ENCODE measurements around the gene IPCEF1. TPM values are rescaled to one million over a fixed set of nuclear protein-coding genes. Genes with fewer than 3 reads are reported as not detected.

The IPCEF1 gene
- total RNA-seq, 2 experiments from 2014 or later: 10.5 to 14.2 TPM

DNA sequence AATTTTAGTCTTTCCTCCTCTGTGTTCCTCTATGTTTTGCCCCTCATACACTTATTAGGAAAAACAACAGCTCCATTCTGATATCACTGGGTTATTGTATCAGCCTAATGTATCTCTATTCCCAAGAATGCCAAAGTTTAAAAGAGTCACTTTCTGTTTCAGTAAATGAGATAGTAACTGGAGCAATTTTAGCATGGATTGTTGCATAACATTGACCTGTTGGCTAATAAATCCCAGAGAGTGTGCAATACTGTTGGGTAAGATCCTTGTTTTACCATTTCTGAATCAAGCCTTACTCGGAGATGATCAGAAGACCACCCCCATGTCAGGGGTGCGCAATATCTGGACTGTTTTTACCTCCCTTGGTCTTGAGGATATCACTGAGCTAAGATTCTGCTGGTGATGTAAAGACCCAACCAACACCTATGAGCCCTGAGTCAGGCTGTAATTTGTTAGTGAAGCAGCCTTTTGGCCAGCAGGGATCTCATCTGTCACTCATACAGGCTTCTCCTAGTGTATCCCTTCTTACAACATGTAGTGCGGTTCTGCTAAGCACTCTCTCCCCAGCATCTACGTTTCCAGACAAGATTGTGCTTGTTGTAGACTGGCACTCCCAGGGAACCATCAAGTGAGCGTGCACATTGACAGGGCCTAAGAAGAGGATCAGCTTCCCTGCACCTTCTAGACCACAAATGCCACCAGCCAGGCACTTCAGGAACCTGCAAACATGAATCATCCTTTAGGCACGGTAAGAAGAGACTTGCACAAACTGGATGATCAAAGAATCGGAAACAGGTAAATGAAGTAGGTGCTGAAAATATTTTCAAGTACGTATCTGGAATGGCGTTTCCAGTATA is 11.5 kb upstream of the IPCEF1 start:
- no peaks in the 10 kb centered on the region for H3K4me1 Mint-ChIP-seq (ENCODE audit: low read depth)
- intact Hi-C loops (cut with micrococcal nuclease): no loop called here
- ChIA-PET POLR2A (no interaction called here), CTCF (interaction anchor here (5.6 kb wide), 1 partner anchor 212 kb away, joined by 44 read pairs; no protein-coding TSS in a partner anchor)
- no peak overlapping the region for H3K4me3 Mint-ChIP-seq
- no peak for DNase-seq
- no peaks in the 10 kb centered on the region for H3K36me3 Mint-ChIP-seq
- no peak overlapping the region for H3K27ac Mint-ChIP-seq
- peaks cover 2% of the 10 kb centered on the region for H3K27me3 Mint-ChIP-seq
- no peaks in the 10 kb centered on the region for H3K9me3 Mint-ChIP-seq

DNA sequence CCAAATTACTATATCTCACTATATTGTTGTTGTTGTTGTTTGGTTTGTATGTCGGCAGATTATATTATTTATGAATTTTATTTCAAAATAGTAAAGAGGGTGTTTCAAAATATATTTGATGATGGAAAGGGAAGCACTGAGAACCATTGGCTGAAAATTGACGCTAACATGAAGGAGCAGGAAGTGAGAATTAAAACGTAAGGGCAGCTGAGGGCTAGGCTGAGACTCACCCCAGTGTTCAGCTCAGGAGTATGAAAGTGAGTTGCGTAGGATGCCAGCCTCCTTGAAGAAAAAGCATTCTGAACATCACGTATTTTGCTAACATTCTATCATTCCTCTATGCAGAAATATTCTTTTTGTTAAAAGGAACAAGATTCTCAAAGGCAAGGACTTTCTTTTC is 10.7 kb upstream of the IPCEF1 start:
- peaks cover 3% of the 10 kb centered on the region for H3K27me3 Mint-ChIP-seq
- H3K9me3 Mint-ChIP-seq: no peaks in the 10 kb centered on the region
- intact Hi-C loops (cut with micrococcal nuclease): no loop called here
- ChIA-PET CTCF (interaction anchor here (5.6 kb wide), 1 partner anchor 211 kb away, joined by 44 read pairs; no protein-coding TSS in a partner anchor), POLR2A (no interaction called here)
- H3K27ac Mint-ChIP-seq: no peak overlapping the region
- H3K4me3 Mint-ChIP-seq: no peak overlapping the region
- DNase-seq: no peak
- H3K36me3 Mint-ChIP-seq: no peaks in the 10 kb centered on the region
- no peaks in the 10 kb centered on the region for H3K4me1 Mint-ChIP-seq (ENCODE audit: low read depth)

DNA sequence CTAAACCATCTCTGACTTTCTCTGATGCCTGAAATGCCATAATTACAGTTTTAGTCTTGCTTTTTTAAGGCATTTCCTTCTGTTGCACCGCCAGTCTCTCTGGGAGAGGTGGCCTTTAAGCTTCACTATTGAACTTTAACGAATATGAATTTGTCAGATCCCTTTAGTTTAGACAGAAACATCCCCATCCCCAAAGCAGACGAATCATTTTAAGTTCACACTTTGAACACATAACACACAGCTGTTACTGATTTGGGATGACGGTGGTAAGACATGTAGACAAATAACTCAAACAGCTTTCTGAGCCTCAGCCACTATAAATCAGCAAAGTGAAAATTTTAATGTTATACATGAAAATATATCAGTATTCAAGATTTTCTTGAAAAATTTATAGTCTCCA is 7.2 kb upstream of the IPCEF1 start:
- no peak overlapping the region for H3K27ac Mint-ChIP-seq
- CTCF ChIA-PET: interaction anchor here (1.5 kb wide), 1 partner anchor 209 kb away, joined by 5 read pairs; no protein-coding TSS in a partner anchor

DNA sequence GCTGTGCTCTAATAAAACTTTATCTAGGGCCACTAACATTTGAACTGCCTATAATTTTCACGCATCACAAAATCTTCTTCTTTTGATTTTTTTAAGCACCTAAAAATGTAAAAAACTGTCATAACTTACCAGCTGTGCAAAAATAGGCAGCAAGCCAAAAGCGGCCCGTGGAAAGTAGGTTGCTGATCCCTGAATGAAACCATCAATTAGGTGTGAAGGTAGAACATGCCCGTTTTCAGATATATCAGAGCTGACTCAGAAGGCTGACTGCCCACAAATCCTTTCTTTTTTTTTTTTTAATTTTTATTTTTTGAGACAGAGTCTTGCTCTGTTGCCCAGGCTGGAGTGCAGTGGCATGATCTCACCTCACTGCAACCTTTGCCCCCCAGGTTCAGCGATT is 4.9 kb upstream of the IPCEF1 start:
- CTCF ChIA-PET: interaction anchor here (1.1 to 1.6 kb wide), 2 partner anchors 10 to 206 kb away, joined by 3 to 4 read pairs; no protein-coding TSS in a partner anchor
- no peaks in the 10 kb centered on the region for H3K9me3 Mint-ChIP-seq
- DNase-seq: no peak
- H3K4me3 Mint-ChIP-seq: no peak overlapping the region
- intact Hi-C loops (cut with micrococcal nuclease): no loop called here
- H3K4me1 Mint-ChIP-seq (ENCODE audit: low read depth): peaks cover 5% of the 10 kb centered on the region
- peaks cover 19% of the 10 kb centered on the region for H3K27me3 Mint-ChIP-seq
- H3K36me3 Mint-ChIP-seq: no peaks in the 10 kb centered on the region
- H3K27ac Mint-ChIP-seq: no peak overlapping the region
- POLR2A ChIA-PET: no interaction called here

More for the DNA sequence above, 7.2 kb upstream of the IPCEF1 start:
- Mint-ChIP-seq H3K36me3 (no peaks in the 10 kb centered on the region), H3K4me3 (no peak overlapping the region), H3K9me3 (no peaks in the 10 kb centered on the region), H3K4me1 (ENCODE audit: low read depth) (peaks cover 5% of the 10 kb centered on the region), H3K27me3 (peaks cover 8% of the 10 kb centered on the region)
- intact Hi-C loops (cut with micrococcal nuclease): no loop called here
- POLR2A ChIA-PET: interaction anchor here (0.6 kb wide), 1 partner anchor 308 kb away, joined by 3 read pairs; no protein-coding TSS in a partner anchor
- no peak for DNase-seq

DNA sequence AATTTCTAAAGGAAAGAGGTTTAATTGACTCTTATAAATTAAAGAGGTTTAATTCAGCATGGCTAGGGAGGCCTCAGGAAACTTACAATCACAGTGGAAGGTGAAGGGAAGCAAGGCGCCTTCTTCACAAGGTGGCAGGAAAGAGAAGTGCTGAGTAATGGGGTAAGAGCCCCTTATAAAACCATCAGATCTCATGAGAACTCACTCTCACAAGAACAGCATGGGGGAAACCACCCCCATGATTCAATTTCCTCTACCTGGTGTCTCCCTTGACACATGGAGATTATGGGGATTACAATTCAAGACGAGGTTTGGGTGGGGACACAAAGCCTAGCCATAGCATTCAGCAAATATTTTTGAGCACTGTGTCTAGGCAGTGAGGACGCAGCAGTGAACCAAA is 3.9 kb upstream of the IPCEF1 start:
- Mint-ChIP-seq H3K27me3 (peaks cover 23% of the 10 kb centered on the region), H3K9me3 (no peaks in the 10 kb centered on the region), H3K4me3 (no peak overlapping the region), H3K36me3 (no peaks in the 10 kb centered on the region), H3K4me1 (ENCODE audit: low read depth) (peaks cover 5% of the 10 kb centered on the region), H3K27ac (no peak overlapping the region)
- ChIA-PET CTCF (interaction anchor here (1.1 kb wide), 1 partner anchor 205 kb away, joined by 3 read pairs; no protein-coding TSS in a partner anchor), POLR2A (no interaction called here)
- intact Hi-C loops (cut with micrococcal nuclease): no loop called here
- DNase-seq: no peak

DNA sequence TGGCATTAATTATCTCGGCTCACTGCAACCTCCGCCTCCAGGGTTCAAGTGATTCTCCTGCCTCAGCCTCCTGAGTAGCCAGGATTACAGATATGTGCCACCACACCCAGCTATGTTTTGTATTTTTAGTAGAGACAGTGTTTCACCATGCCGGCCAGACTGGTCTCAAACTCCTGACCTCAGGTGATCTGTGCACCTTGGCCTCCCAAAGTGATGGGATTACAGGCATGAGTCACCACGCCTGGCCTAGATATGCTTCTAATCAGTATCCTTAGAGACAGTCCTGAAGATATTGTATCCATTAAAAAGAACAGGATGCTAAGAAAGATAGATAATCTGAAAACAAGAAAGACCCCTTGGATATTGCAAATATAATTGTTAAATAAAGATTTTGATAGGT is 3.1 kb upstream of the IPCEF1 start:
- DNase-seq: no peak
- POLR2A ChIA-PET: no interaction called here
- H3K36me3 Mint-ChIP-seq: no peaks in the 10 kb centered on the region
- intact Hi-C loops (cut with micrococcal nuclease): loop anchor here (5.0 kb wide), 1 partner anchor 82 kb away; no protein-coding TSS in a partner anchor
- H3K27me3 Mint-ChIP-seq: peaks cover 24% of the 10 kb centered on the region
- peaks cover 12% of the 10 kb centered on the region for H3K4me1 Mint-ChIP-seq (ENCODE audit: low read depth)
- no peaks in the 10 kb centered on the region for H3K9me3 Mint-ChIP-seq
- CTCF ChIA-PET: no interaction called here
- no peak overlapping the region for H3K4me3 Mint-ChIP-seq
- no peak overlapping the region for H3K27ac Mint-ChIP-seq

DNA sequence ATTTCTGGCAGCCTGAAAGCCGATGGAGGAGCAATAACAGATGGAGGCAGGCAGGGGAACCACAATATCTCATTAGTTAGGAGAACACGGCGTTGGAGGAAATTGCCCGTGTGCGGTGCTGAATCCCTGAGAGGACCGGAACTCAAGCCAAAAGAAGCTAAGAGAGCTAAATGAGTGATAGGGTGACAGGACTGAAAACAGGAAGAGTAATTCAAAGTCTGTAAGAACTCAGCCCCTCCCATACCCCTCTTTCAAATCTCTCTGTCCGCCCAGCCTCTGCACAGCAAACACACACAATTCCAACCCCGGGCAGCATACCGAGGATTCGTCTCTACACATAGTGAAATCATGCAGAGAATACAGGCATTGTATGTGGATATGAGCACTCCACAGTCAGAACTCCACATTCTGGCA is 2.6 kb upstream of the IPCEF1 start:
- POLR2A ChIA-PET: no interaction called here
- H3K4me1 Mint-ChIP-seq (ENCODE audit: low read depth): peaks cover 17% of the 10 kb centered on the region
- DNase-seq: no peak
- intact Hi-C loops (cut with micrococcal nuclease): loop anchor here (5.0 kb wide), 1 partner anchor 82 kb away; no protein-coding TSS in a partner anchor
- H3K36me3 Mint-ChIP-seq: no peaks in the 10 kb centered on the region
- H3K9me3 Mint-ChIP-seq: no peaks in the 10 kb centered on the region
- H3K27ac Mint-ChIP-seq: no peak overlapping the region
- CTCF ChIA-PET: no interaction called here
- no peak overlapping the region for H3K4me3 Mint-ChIP-seq
- H3K27me3 Mint-ChIP-seq: peaks cover 28% of the 10 kb centered on the region

DNA sequence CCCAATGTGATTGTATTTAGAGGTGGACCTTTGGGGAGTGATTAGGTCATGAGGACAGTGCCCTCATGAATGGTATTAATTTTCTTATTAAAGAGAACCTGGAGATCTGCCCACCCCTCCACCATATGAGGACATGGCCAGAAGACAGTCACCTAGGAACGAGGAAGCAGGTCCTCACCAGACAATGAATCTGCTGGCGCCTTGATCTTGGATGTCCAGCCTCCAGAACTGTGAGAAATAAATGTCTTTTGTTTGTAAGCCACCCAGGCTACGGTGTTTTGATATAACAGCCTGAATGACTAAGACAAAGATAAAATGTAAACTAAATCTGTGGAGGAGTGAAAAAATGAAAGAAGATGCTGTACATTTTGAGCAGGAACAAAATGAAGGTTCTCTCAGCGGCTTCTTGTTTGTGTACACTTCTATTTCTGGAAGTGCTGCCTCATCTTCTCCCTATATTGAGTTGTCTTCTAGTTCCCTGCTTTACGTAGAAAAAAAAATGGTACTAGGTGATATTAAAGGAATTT is 1.5 kb upstream of the IPCEF1 start:
- Mint-ChIP-seq H3K9me3 (no peaks in the 10 kb centered on the region), H3K27ac (no peak overlapping the region), H3K27me3 (peaks cover 31% of the 10 kb centered on the region), H3K4me1 (ENCODE audit: low read depth) (peaks cover 22% of the 10 kb centered on the region), H3K36me3 (no peaks in the 10 kb centered on the region), H3K4me3 (no peak overlapping the region)
- intact Hi-C loops (cut with micrococcal nuclease): loop anchor here (5.0 kb wide), 1 partner anchor 81 kb away; no protein-coding TSS in a partner anchor
- POLR2A ChIA-PET: no interaction called here
- CTCF ChIA-PET: no interaction called here
- DNase-seq: no peak

DNA sequence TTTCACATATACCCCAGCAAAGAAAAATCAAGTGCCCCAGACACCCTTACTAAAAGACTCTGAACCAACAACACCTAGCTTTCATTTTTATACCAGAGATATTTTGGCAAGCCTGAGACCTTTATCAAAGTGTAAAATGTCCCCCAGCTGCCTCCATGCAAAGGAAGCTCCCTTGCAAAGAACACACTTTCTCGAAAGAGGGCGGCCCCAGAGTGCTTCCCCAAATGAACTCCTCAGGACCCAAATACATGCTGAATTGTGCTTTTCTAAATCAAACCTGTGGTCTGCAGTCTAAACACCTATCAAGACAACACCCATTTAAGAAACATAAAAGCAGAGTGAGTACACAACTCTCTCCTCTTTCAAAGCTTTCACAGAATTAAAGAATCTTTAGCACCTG is 490 bp downstream of the IPCEF1 start:
- Mint-ChIP-seq H3K27me3 (peaks cover 36% of the 10 kb centered on the region), H3K27ac (no peak overlapping the region), H3K9me3 (no peaks in the 10 kb centered on the region), H3K4me3 (no peak overlapping the region), H3K4me1 (ENCODE audit: low read depth) (peaks cover 30% of the 10 kb centered on the region), H3K36me3 (no peaks in the 10 kb centered on the region)
- ChIA-PET POLR2A (no interaction called here), CTCF (interaction anchor here (1.0 to 1.8 kb wide), 2 partner anchors 79 to 202 kb away, joined by 3 to 6 read pairs; no protein-coding TSS in a partner anchor)
- DNase-seq: no peak
- intact Hi-C loops (cut with micrococcal nuclease): loop anchor here (5.0 kb wide), 1 partner anchor 79 kb away; no protein-coding TSS in a partner anchor

DNA sequence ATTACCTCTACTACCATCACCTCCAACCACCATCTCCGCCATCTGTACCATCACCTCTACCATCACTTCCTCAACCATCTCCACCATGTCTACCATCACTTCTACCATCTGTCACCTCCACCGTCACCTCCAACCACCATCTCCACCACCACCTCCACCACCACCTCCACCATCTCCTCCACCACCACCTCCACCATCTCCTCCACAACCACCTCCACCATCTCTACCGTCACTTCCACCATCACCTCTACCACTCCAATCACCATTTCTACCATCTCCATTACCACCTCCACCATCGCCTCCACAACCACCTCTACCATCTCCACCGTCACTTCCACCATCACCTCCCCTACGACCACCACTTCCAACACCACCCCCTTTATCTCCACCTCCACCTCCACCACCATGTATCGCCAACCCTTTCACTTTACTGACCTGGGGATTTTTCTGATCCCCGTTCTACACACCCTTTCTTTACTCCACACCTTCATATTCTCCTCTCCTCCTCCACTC is 2.3 kb downstream of the IPCEF1 start:
- Mint-ChIP-seq H3K9me3 (no peaks in the 10 kb centered on the region), H3K27me3 (peaks cover 39% of the 10 kb centered on the region), H3K36me3 (no peaks in the 10 kb centered on the region), H3K4me3 (no peak overlapping the region), H3K27ac (no peak overlapping the region), H3K4me1 (ENCODE audit: low read depth) (peaks cover 30% of the 10 kb centered on the region)
- POLR2A ChIA-PET: no interaction called here
- CTCF ChIA-PET: interaction anchor here (1.0 to 1.8 kb wide), 3 partner anchors 77 to 109 kb away, joined by 3 to 6 read pairs (median 5); no protein-coding TSS in a partner anchor
- intact Hi-C loops (cut with micrococcal nuclease): loop anchor here (5.0 kb wide), 1 partner anchor 868 kb away; no protein-coding TSS in a partner anchor
- no peak for DNase-seq

DNA sequence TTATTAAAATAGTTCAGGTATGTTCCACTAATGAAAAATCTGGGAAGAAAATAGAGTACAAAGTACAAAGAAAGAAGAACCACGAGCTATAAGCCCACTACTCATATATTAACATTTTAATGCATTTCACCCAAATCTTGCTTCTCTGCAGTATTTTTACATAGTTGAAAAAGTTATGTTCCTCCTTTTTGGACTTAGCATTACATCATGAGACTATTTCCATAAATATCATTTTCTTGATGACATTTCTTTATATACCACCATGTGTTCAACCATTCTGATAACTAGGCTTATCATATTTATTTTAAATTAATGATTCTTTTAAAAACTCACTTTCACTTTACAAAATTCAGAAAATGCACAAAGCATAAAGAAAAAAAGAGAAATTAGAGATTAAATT is 3.0 kb downstream of the IPCEF1 start:
- H3K9me3 Mint-ChIP-seq: no peaks in the 10 kb centered on the region
- peaks cover 25% of the 10 kb centered on the region for H3K4me1 Mint-ChIP-seq (ENCODE audit: low read depth)
- H3K27ac Mint-ChIP-seq: no peak overlapping the region
- peaks cover 35% of the 10 kb centered on the region for H3K27me3 Mint-ChIP-seq
- H3K36me3 Mint-ChIP-seq: no peaks in the 10 kb centered on the region
- ChIA-PET POLR2A (no interaction called here), CTCF (interaction anchor here (0.8 kb wide), 1 partner anchor 554 kb away, joined by 4 read pairs; no protein-coding TSS in a partner anchor)
- intact Hi-C loops (cut with micrococcal nuclease): loop anchor here (1.0 to 5.0 kb wide), 5 partner anchors 51 to 869 kb away; no protein-coding TSS in a partner anchor
- H3K4me3 Mint-ChIP-seq: no peak overlapping the region
- DNase-seq: no peak

Measured in activated CD4-positive, alpha-beta memory T cell treated with anti-CD3 and anti-CD28 coated beads for 36 hours (primary cell).